Stimulated activated CD4-positive, alpha-beta T cell treated with anti-CD3 and anti-CD28 coated beads, Interleukin-12 subunit alpha, Interleukin-12 subunit beta, amount 100 ng/mL, for 48 hours (primary cell): ENCODE measurements around the gene SUZ12.
"Not testable (repeated sequence)": the region's sequence is repeated elsewhere in the genome, so short reads cannot be mapped to it uniquely, and the experiment has no call there.

Experiments
- DNase-seq, 3 donors: peaks; one replicate each; pipeline ENCODE4 v3.0.0-alpha.2; 2020; ENCODE audit warnings: low read depth in 2 of 3, low spot score in 1 of 3

Gene SUZ12

GRCh38 chr17:32040246-32040645 is 103.4 kb downstream of the SUZ12 start:
- not testable (repeated sequence) for DNase-seq

GRCh38 chr17:32041306-32041875 is 104.6 kb downstream of the SUZ12 start:
- DNase-seq: not testable (repeated sequence)

- not testable (repeated sequence) for DNase-seq
Measured at GRCh38 chr17:32042266-32042665, 105.5 kb downstream of the SUZ12 start.

- DNase-seq: not testable (repeated sequence)
Measured at GRCh38 chr17:32045611-32046010, 108.8 kb downstream of the SUZ12 start.

- not testable (repeated sequence) for DNase-seq
Measured at GRCh38 chr17:32047663-32048062, 110.9 kb downstream of the SUZ12 start.
